Anterior cingulate cortex (tissue), 58 donors: Measurements from ENCODE around the gene TM9SF1.

Experiments
- DNase-seq, 58 donors: peaks; one replicate each; lab custom pipeline; 2025; lab: John Stamatoyannopoulos, UW

Gene TM9SF1

GRCh38 chr14:24139272-24139934 lies 55.8 kb downstream of the TM9SF1 start:
- DNase-seq, result no peak
